ENCODE data around the gene LRRC36.
A peak's percentile ranks its signal among the peaks of the same experiment; 100 is the strongest.

Gene LRRC36, protein sequence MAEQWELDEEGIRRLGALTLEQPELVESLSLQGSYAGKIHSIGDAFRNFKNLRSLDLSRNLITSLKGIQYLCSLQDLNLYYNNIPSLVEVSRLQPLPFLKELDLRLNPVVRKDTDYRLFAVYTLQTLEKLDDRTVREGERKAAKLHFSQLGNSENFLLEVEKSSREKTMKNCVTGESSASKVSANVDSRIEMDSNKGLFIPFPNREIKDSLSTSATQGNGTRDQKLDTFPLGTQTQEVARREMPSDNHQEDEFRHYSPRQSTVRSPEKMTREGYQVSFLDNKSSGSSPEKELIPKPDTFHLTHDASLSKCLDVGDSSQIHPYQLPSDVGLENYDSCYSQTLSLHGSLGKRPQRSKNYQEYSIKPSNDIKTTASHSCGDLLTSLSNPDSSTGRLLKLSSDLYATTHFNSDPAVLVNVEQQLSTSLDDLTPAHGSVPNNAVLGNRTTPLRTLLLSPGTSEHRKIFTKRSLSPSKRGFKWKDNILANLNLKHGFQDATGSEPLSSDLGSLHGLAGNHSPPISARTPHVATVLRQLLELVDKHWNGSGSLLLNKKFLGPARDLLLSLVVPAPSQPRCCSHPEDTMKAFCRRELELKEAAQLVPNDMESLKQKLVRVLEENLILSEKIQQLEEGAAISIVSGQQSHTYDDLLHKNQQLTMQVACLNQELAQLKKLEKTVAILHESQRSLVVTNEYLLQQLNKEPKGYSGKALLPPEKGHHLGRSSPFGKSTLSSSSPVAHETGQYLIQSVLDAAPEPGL

DNA sequence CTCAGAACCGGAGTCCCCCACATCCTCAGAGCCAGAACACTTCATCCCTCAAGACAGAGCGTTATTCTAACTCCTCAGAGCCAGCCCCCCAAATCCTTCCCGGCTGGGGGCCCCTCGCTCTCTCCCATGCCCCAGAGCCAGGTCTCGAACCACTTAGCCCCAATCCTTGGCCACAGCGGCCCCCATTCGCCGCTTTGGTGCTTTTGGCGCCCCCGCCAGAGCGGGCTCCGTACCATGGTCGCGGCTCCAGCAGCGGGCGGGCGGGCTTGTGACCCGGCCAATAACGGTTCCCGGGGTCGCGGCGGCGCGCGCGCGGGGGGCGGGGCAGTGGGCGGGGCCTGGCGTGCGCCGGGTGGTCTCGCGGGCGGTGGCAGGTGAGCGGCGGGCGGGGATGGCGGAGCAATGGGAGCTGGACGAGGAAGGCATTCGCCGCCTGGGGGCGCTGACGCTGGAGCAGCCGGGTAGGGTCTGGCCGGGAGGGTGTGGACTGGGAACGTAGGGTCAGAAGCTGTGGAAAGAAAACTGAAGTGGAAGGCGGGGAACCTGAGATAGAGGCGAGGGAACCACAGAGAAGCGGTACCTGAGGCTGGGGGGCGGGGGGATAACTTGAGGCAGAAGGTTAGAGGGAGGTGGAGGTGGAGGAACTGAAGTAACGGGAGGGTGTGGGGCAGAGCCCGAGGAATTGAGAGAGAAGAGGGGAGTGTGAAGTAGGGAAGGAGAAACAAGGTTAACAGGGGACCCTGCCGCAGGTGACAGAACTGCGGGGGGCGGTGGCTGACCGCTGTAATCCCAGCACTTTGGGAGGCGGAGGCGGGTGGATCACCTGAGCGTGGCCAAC, at the start of gene LRRC36, which contains the start of gene KCTD19:
LRRC36 (plus strand) TSS at position 344 of the 838 bp plus-strand sequence; CDS start at position 392, 48 bp downstream.
KCTD19 (minus strand) TSS at position 270 of the 838 bp plus-strand sequence; CDS start at position 236, 34 bp downstream.
- no peak for DNase-seq

DNA sequence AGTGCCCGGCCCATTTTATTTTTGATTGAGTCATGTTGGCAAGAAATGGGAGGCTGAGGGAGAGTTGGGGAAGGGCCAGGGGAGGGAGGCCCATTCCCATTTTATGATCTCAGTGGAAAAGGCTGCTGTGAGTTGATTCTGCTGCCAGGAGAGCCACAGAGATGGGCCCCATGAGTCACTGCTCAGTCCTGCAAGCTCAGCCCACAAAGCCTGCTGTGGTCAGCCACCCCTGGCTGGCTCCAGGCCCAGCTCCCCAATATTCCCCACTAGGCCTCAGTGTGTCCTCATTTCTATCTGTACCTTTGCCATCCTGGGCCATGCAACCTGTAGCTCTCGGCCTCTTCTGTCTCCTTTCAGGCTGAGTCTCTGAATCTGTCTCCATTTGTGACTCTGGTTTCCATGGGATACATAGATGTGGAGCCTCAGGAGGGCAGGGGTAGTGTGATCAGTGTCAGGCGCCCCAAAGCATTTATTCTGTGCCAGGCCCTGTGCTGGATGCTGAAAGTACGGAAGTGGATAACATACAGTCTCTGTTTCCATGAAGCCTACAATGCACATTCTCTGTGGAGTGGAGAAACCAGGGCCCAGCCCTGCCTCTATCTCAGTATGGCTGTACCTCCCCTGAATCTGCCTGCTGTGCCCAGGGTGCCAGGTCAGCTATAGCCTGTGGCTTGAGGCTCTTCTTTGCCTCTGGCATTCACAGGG, 49.2 kb upstream of the LRRC36 start:
- no peak for DNase-seq

DNA sequence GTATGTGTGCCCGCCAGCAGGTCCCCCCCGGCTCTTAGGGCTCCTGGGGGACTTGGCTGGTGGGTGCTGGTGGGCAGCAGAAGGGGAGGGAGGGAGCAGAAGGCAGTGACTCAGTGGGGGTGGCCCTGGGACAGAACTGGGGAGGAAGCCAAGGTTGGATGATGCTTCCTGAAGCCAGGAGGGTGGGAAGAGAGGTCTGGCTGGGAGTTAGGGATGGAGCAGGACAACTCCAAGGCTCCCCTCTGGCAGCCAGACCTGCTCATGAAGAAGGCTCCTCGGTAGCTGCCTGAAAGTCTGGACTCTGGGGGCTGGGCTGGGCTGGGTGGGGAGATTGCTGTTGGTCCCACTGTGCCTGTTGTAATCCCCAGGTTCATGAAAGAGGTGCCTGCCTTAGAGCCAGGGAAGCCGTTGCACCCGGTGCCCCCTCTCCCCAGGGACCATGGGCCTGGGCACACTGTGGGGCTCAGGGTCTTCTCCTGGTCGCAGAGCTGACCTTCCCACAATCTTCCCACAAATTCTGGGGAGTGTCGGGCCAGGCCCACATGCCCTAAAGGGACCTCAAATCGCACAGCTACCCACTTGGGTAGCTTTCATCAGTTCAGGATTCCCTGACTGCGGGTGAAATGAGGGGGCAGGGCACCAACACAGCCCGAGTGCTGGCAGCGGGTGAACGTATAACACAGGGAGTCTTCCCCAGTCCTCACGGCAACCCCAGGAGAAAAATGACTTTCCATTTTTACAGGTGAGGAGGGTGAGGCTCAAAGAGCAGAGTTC, 48.4 kb upstream of the LRRC36 start:
- DNase-seq = no peak

DNA sequence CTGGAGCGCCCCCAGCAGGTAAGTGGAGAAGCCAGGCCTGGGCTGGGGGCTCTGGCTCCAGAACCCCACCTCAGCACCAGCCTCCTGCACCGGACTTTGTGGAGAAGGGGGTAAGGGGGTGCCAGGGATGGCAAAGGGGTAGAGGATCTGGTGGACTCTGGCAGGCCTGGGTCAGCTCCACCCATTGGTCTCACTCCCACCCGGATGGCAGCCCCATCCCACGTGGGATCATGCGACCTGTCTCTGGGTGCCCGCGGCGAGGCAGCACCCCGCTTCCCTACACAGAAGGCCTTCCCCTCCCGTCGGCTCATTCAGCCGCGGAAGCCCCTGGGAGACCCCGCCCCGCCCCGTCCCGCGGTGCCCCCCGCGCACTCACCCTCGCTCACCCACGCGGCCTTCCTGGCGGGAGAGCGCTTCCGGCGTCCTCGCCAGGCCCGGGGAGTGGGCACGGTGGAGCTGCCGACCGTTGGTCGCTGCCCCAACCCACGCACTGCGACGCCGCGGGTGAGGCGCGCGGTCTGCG, 47.8 kb upstream of the LRRC36 start:
- no peak for DNase-seq

DNA sequence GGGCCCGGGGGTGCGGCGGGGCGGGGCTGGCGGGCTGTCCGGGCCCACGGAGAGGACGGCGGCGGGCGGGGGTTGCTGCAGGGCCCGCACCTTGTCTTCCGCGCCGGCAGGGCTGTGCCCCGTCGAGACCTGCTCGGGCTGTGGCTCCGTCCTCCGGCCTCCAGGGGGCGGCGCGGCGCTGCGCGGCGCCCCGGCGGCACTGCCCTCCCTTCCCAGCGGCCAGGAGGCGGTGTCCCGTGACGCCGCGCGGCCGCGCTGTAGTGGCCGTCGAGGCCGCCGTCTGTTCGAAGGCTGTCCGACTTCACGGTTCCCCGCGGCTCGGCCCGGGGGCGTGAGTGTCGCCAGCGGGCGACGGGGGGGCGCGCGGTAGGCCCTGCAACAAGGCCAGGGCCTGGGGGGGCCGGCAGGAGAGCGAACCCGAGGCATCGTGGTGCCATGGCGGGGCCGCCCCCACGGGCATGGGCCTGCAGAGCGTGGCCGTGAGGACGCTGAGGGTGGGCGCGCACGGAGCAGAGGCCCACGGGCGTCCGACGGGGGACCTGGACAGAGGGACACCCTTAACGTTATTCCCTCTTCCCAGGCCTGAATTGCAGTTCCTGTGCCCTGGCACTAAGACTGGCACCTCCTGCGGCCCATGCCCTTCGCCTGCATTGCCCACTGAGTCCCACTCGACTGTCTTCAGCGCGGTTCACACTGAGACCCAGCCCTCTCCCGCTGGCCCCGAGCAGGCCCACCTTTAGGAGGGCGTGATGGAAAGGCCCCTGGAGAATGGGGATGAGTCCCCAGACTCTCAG, 47.1 kb upstream of the LRRC36 start, which contains the start of gene PLEKHG4:
PLEKHG4 (plus strand) TSS at position 237 of the 794 bp plus-strand sequence; CDS start at position 750, 513 bp downstream.
- DNase-seq = peak; percentile 76

DNA sequence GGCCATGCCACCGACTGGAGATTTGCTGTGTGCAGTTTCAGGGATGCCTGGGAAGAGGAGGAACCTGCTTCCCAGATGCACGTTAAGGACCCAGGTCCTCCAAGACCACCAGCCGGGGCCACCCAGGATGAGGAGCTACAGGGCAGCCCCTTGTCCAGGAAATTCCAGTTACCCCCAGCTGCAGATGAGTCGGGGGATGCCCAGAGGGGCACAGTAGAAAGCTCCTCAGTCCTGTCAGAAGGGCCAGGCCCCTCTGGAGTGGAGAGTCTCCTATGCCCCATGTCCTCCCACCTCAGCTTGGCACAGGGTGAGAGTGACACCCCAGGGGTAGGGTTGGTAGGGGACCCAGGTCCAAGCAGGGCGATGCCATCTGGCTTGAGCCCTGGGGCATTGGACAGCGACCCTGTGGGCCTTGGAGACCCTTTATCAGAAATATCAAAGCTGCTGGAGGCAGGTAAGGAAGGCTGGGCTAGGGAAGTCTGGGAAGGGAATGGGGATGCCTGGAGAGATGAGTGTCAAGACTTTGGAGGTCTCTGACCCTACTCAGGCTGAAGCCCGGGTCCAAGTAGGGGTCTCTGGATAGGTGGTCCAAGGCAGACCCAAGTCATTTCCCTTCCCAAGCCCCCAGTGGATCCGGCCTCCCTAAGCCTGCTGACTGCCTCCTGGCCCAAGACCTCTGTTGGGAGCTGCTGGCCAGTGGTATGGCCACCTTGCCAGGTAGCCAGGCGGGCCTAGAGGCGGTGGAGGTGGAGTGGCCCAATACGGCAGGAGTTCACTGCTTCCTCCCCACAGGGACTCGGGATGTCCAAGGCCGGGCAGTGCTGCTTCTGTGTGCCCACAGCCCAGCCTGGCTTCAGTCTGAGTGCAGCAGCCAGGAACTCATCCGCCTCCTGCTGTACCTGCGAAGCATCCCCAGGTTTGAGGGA, 46.3 kb upstream of the LRRC36 start:
- DNase-seq = no peak

DNA sequence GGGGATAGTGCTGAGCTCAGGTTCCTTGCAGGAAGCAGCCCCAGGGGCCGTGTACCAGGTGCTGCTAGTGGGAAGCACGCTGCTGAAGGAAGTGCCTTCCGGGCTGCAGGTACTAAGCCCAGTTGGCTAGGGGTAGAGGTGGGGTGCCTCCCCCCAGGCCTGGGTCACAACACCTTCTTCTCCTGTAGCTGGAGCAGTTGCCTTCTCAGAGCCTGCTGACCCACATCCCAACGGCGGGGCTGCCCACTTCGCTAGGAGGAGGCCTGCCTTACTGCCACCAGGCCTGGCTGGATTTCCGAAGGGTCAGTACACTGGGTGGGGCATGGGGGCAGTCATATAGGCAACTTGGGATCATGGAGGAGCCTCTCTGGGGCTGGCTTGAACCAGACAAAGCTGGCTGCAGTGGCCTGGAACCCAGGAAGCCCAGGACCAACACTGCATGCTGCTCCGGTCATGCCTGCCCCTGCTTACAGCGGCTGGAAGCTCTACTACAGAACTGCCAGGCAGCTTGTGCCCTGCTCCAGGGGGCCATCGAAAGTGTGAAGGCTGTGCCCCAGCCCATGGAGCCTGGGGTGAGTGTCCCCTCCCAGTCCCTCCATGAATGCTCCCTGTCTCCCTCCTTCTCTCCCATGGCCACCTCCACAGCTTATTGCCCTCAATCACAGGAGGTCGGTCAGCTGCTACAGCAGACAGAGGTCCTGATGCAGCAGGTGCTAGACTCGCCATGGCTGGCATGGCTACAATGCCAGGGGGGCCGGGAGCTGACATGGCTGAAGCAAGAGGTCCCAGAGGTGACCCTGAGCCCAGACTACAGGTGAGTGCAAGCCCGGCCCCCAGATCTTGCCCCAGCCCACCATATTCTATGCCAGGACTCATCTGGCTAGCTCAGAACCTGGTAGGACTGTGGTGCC, 44.8 kb upstream of the LRRC36 start:
- DNase-seq = no peak

DNA sequence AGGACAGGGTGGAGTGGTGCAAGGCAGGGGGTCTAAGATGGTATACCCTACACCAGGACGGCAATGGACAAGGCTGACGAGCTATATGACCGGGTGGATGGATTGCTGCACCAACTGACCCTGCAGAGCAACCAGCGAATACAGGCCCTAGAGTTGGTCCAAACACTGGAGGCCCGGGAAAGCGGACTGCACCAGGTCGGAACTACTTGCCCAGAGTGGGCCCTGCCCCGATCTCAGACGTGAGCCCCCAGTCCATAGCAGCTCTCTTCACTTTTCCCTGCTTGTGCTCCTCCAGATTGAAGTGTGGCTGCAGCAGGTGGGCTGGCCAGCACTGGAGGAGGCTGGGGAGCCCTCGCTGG, 44.2 kb upstream of the LRRC36 start:
- no peak for DNase-seq

DNA sequence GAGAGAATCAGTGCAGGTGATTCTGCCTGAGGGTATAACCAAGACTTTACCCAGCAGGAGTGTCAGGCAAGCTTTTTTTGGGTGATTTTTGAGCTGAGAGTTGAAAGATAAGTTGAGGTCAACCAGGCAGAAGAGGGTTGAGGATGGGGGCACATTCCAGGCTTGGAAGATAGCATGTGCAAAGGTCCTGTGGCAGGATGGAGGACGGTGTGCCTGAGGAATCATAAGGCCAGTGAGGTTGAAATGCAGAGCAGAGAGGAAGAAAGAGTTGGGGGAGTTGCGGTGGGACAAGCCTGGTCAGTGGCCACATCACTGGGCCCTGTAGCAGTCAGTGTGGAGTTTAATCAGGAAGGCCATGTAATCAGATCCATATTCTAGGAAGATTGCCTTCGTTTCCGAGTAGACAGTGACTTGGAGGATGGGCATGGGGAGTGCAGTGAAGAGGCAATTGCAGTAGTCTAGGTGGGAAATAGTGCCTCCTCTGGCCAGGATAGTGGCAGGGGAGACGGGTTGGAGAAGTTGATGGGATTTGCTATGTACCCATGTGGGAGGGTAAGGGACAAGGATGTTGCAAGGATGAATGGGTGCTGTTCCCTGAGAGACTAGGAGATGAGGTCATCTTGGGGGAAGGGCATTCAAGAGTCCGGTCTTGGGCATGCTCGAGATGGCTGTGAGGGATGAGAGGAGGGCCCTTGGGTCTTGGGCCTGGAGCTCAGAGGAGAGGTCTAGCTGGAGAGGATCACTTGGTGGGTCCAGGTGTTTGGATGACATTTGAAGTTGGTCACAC, 43.4 kb upstream of the LRRC36 start:
- no peak for DNase-seq

DNA sequence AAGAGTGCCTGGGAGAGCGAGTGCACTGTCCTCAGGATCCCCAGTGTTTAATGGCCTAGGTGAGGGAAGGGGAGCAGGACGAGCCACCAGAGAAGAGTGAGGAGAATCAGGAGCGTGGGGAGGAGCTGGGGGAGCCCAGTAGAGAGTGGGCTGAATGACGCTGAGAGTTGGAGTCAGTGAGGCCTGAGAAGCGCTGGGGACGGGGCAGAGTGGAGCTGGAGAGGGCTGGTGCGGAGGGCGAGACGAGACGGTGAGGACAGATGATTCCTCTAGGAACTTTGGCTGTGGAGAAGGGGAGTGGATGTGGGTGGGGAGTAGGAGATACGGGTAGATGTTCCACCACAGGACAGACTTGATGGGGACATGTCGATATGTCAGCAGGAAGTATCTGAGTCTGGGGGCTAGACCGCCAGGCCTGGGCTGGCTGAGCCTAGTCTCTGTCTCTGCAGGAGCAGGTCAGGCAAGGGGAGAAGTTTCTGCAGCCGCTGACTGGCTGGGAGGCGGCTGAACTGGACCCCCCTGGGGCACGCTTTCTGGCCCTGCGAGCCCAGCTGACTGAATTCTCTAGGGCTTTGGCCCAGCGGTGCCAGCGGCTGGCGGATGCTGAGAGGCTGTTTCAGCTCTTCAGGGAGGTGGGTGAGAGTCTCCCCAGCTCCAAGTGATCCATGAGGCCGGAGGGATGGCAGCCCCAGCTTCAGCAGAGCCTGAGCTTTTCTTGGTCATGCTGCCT, 42.6 kb upstream of the LRRC36 start:
- no peak for DNase-seq

DNA sequence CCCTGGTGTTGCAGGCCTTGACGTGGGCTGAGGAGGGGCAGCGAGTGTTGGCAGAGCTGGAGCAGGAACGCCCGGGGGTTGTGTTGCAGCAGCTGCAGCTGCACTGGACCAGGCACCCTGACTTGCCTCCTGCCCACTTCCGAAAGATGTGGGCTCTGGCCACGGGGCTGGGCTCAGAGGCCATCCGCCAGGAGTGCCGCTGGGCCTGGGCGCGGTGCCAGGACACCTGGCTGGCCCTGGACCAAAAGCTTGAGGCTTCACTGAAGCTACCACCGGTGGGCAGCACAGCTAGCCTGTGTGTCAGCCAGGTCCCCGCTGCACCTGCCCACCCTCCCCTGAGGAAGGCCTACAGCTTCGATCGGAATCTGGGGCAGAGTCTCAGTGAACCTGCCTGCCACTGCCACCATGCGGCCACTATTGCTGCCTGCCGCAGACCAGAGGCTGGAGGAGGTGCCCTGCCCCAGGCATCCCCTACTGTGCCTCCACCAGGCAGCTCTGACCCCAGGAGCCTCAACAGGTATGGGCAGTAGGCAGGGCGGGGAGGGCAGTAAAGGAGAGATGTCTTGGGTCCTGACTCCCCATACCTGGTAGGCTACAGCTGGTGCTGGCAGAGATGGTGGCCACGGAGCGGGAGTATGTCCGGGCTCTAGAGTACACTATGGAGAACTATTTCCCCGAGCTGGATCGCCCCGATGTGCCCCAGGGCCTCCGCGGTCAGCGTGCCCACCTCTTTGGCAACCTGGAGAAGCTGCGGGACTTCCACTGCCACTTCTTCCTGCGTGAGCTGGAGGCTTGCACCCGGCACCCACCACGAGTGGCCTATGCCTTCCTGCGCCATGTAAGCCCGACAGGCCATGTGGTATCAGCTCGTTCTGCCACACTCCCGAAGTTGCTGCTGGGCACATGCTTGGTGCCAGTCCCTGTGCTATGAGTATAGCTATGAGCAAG, 41.6 kb upstream of the LRRC36 start:
- no peak for DNase-seq

DNA sequence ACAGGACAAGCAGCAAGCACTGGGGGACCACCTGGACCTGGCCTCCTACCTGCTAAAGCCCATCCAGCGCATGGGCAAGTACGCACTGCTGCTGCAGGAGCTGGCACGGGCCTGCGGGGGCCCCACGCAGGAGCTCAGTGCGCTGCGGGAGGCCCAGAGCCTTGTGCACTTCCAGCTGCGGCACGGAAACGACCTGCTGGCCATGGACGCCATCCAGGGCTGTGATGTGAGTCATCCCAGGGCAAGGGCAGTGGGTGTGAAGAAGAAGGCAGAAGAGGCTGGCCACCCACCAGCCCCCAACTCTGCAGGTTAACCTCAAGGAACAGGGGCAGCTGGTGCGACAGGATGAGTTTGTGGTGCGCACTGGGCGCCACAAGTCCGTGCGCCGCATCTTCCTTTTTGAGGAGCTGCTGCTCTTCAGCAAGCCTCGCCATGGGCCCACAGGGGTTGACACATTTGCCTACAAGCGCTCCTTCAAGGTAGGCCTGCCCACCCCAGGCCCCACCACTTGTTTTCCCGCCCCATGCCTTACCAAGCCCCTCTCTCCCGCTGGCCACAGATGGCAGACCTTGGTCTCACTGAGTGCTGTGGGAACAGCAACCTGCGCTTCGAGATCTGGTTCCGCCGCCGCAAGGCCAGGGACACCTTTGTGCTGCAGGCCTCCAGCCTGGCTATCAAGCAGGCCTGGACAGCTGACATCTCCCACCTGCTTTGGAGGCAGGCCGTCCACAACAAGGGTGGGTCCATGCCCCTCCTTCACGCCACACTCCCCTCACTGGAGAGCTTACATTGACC, 40.0 kb upstream of the LRRC36 start:
- DNase-seq = no peak

DNA sequence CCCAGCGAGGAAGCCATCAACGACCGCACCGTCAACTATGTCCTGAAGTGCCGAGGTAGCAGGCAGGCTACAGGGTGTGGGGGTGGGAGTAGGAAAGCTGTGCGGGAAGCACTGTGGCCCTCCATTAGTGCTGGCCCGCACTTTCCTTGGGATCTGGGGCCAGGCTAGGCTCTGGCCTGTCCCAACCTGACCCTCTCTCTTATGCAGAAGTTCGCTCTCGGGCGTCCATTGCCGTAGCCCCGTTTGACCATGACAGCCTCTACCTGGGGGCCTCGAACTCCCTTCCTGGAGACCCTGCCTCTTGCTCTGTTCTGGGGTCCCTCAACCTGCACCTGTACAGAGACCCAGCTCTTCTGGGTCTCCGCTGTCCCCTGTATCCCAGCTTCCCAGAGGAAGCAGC, 38.7 kb upstream of the LRRC36 start:
- DNase-seq = no peak

DNA sequence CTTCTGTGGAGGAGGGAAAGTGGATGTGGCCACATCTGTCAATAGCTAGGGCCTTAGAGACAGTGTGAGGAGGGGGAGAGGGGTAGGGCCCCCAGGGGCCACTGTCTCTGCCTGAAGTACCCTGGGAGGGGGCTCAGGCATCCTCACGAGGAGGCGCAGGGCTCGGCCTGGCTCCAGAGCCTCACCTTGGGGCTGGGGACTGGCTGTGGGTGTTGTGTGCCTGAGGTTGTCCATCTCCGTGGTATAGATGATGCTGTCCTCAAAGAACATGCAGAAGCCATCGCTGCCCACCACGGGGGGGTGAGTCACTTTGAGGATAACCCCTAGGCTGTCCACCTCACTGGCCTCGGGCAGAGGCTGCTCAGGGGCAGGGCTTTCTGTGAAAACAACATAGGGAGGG, 35.2 kb upstream of the LRRC36 start:
- no peak for DNase-seq

All from activated effector memory CD4-positive, alpha-beta T cell treated with Interleukin-2 at 50 U/mL for 16 hours (primary cell).